ENCODE data around the gene MGAT5B.
"Not testable (repeated sequence)": the region's sequence is repeated elsewhere in the genome, so short reads cannot be mapped to it uniquely, and the experiment has no call there.

The MGAT5B gene

DNA sequence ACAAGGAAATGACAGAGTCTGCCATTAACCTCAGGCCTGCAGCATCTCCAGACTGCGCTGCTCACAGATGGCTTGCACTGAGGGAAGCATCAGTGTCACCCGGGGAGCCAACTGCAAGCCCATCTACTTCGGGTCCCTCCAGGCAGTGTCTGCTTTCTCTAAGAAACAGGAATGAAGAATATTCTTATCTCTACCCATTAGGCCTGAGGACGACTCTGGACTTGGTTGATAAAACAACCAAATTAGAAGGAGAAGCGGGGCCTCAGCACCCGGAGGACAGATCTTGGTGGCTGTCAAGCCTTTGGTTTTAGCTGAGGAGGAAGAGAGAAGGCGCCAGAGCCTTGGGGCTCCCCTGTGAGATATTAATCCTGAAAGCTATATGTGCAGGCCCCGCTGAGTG lies 19.5 kb upstream of the MGAT5B start:
- DNase-seq (ENCODE audit: low spot score): no peak

DNA sequence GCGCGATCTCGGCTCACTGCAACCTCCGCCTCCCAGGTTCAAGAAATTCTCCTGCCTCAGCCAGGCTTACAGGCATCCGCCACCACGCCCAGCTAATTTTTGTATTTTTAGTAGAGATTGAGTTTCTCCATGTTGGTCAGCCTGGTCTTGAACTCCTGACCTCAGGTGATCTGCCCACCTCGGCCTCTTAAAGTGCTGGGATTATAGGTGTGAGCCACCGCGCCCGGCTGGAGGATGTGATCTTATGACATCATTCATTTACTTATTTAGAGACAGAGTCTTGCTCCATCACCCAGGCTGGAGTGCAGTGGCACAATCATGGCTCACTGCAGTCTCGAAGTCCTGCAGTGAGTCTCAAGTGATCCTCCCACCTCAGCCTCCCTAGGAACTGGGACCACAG lies 19.0 kb upstream of the MGAT5B start:
- not testable (repeated sequence) for DNase-seq (ENCODE audit: low spot score)

DNA sequence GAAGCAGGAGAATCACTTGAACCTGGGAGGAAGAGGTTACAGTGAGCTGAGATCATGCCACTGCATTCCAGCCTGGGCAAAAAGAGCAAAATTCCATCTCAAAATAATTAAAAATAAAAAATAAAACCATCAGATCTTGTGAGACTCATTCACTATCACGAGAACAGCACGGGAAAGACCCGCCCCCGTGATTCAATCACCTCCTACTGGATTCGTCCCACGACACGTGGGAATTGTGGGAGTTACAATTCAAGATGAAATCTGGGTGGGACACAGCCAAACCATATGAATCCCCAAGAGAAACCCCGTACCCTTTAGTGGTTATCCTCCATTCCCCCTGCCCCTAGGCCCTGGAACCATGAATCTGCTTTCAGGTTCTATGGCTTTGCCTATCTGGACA lies 15.4 kb upstream of the MGAT5B start:
- DNase-seq (ENCODE audit: low spot score): no peak

DNA sequence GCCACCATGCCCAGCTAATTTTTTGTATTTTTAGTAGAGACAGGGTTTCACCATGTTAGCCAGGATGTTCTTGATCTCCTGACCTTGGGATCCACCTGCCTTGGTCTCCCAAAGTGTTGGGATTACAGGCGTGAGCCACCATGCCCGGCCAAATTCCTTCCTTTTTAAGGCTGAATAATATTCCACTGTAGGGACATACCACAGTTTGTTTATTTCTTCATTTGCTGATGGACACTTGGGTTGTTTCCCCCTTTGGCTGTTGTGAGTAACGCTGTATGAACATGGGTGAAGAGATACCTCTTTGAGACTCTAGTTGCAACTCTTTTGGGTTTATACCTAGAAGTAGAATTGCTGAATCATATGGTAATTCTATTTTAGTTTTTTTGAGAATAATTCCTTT lies 13.1 kb upstream of the MGAT5B start:
- no peak for DNase-seq (ENCODE audit: low spot score)

DNA sequence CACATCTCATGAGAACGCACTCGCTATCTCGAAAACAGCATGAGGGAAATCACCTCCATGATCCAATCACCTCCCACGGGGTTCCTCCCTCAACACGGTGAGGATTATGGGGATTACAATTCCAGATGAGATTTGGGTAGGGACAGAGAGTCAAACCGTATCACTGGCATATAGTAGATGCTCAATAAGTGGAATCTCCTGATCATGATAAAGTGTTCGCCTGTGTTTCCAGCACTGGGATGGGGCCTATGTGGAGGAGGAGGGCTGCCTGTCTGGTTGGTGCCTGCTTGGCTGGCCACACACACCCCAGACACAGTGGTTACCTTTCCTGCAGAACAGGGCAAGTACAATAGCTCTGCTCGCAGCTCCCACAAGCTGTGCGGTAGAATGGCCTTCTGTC lies 6.1 kb upstream of the MGAT5B start:
- no peak for DNase-seq (ENCODE audit: low spot score)

DNA sequence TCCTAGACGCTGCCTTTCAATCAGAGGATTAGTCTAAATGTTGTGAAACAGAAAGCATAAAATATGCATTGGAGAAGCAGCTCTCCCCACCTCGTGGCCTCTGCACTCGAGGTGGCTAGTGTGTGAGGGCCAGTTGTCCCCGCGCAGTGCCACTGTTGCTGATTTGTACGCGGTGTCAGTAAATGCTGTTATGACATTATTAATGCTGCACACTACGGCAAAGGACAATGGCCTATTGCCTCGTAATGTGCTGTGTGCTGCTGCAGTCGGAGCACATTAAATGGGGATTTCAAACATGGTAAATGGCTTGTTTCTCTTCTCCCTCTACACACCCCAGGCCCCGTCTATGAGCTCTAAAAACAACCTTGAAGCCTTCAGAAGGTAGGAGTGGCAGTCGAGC lies 5.7 kb upstream of the MGAT5B start:
- DNase-seq (ENCODE audit: low spot score): no peak

DNA sequence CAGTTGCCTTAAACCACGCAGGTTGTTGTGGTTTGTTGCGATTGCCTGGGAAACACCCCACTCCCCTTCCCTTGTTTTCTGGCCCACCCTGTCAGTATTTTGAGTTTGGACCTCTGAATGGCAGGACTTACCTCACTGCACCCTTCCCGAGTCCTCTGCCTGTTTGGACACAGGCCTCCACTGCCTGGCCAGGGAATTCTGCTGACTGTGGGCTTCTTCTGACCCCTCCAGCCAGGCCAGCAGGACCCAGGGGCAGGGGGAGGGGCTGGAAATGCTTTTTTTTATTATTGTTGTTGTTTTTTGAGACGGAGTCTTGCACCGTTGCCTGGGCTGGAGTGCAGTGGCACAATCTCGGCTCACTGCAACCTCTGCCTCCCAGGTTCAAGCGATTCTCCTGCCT lies 4.2 kb upstream of the MGAT5B start:
- no peak for DNase-seq (ENCODE audit: low spot score)

DNA sequence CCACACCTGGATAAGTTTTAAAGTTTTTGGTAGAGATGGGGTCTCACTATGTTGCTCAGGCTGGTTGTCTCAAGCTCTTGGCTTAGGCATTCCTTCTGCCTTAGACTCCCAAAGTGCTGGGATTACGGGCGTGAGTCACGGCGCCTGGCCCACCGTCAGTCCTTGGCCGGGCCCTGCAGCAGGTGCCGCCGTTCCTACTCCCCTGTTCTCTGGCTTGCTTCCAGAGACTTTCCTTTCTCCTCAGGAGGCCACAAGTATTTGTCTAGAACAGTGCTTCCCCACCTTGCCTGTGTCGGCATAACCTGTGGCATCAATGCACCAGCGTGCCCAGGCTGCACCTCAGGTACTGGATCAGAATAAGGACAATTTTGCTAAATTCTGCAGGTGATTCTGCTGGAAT lies 3.0 kb upstream of the MGAT5B start:
- no peak for DNase-seq (ENCODE audit: low spot score)

DNA sequence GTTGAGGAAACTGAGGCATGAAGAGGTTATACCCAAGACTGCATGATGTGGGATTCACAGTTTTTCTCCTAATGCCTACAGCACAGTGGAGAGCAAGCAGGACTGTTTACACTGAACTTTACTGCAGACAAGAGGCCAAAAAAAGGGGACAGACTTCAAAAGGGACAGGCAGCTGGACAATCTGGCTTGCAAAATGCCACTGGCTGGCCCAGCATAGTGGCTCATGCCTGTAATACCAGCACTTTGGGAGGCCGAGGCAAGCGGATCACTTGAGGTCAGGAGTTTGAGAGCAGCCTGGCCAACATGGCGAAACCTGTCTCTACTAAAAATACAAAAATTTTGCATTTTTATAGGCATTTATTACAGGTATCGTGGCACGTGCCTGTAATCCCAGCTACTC lies 2.0 kb upstream of the MGAT5B start:
- no peak for DNase-seq (ENCODE audit: low spot score)

DNA sequence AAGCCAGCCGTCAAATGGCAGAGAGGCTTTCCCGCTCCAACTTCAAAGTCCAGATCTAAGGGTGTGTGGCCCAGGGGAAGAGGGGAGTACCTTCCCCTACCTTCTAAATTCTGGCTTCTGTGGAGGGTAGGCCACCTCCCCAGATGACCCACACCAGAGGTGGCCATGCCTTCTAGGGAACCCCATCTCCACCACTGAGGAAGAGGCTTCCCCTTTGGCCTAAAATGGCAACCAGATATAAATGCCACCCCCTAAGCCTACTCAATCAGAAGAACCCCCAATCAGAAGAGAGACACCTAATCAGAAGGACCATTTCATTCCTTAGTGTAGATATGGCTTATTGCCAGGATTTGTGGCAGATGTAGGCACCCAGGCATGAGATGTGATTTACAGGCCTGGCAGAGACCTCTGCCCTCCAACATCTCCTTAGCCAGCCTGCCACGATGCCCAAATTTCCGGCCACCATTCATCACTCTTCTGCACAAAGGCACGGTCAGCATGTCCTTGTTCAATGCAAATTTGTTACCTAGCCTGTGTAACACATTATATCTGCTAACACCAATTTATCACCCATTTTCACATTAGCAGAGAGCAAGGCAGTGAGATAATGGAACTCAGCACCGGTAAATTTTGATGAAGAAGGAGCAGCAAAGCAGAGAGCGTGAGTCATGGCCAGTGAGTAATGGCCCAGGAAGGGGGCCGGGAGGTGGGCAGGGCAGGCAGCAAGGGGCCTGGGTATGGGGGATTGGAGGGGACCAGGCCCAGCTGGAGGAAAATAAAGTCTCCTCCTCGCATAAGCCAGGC lies 1.2 kb upstream of the MGAT5B start:
- no peak for DNase-seq (ENCODE audit: low spot score)

DNA sequence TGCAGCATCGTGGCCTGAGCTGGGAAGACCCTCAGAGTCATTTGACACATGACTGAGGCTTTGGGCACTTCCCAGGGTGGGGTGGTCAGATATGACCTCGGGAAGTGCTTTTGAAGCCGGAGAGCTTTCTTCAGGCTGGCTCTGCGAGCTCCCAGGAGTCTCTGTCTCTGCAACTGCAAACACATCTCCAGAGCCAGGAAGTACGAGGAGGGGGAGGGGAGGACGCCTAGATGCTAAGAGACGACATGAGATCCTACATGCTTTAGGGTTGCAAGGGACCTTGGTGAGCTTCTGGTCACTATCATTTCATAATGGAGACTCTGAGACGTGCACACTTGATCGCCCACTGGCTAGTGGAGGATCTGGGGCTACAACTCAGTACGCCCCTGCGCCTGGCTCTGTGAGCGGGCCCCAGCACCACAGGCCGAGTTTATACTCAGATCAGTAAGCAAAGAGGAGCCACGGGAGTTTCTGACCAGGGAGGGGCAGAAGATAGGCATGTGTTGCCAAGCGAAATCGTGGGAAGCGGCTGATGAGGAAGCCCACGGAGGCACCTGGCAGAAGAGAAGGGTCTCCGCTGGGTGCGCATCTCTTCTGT lies 527 bp upstream of the MGAT5B start:
- no peak for DNase-seq (ENCODE audit: low spot score)

DNA sequence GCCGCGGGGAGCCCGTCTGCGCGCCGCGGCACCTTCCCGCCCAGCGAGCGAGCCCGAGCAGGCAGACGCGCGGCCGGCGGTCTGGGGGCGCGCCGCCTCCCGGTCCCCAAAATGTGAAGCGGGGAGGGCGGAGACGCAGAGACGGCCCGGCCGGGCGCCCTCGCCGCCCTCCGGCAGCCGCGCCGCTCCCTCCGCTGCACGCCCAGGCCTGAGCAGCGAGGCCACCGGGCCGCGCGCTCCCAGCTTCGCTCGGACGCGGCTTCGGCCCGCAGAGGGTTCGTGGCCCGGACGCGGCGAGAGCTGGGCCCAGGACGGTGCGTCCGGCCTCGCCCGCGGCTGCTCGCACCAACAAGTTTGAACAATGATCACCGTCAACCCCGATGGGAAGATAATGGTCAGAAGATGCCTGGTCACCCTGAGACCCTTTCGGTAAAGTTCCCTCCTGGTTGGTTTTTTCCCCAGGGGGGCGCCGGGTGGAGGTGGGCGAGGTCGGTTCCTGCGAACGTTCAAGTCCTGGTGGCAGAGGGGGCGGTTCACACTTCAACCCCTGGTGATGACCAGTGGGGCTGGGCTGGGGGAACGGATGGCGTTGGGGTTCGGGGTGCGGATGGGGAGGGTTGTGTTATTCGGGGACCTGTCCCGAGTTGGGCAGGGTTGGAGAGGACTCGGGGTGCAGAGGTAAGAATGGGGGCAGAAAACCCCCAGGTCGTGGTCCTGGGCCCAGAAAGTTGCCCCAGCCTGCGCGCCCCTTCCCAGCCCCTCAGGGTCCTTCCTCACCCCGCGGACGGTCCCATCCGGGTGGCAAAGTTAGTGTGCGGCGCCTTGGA lies 678 bp downstream of the MGAT5B start:
- DNase-seq (ENCODE audit: low spot score): no peak

DNA sequence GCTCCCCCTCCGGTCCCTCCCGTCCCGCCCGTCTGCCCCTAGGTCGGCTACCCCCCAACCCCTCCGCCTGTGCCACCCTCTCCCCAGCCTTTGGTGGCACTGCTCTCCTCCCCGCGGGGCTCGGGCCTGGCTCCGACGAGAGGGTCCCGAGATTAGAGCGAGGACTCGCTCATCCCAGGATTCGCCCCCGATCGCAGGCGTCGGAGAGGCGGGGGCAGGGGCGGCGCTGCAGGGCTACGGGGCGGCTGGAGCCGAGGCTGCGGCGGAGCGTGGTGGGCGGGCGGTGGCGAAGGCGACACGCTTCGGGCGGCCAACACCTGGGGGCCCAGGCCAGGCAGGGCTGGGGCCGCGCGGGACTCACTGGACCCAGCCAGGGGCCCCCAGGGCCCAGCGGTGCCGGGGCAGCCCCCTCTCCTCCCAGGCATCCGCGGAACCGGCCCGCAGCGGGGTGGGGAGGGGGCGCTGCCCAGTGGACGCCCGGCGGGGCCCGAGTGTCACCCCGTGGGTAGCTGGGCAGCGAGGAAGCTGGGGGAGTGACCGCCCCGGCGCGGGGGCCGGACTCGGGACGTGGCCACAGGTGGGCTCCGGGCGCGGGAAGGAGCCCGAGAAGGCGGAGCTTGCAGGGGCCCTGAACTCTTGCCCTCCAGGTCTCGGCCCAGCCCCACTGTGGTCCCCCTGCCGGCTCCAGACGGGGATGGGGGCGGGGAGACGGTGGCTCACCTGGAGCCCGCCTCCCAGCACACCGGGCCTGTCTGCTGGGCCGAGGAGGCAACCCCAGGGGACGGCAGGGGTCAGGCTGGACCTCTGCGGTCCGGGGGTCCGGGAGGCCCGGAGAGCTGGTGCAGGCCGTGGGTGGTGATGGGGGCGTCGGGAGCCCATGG lies 1.5 kb downstream of the MGAT5B start:
- peak; percentile 65 for DNase-seq (ENCODE audit: low spot score)

DNA sequence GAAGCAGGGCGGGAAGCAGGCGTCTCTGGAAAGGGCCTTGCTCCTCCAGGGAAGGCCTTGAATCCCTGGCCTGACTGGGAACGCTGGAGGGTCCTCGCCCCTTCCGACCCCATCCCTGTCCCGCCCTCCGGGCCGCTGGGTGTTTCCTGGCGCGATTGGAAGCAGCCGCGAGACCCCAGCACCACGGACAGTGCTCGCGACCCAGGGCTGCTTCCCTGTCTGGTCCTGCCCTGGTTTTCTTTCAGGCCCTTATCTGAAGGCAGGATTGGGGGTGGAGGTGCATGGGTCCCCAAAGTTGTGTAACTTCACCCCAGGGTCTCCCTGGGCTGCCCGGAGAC lies 2.1 kb downstream of the MGAT5B start:
- DNase-seq (ENCODE audit: low spot score): peak; percentile 80

DNA sequence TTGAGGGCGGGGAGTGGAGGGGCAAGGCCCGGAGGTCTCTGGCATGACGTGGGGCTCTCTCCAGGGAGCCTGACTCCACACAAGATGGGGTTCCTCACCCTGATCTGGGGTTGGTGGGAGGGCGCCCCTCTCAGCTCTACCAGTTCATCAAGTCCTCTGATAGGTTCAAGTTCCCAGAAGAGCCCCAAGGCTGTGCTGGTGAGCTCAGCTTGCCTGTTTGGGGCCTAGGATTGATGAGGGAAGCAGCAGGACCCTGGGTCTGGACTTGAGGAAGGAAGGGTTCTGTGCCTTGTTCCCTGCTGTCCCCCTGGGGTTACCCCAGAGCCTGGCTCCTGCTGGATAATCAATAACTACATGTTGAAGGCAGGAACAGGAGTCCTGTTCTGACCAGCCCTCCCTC lies 3.5 kb downstream of the MGAT5B start:
- no peak for DNase-seq (ENCODE audit: low spot score)

DNA sequence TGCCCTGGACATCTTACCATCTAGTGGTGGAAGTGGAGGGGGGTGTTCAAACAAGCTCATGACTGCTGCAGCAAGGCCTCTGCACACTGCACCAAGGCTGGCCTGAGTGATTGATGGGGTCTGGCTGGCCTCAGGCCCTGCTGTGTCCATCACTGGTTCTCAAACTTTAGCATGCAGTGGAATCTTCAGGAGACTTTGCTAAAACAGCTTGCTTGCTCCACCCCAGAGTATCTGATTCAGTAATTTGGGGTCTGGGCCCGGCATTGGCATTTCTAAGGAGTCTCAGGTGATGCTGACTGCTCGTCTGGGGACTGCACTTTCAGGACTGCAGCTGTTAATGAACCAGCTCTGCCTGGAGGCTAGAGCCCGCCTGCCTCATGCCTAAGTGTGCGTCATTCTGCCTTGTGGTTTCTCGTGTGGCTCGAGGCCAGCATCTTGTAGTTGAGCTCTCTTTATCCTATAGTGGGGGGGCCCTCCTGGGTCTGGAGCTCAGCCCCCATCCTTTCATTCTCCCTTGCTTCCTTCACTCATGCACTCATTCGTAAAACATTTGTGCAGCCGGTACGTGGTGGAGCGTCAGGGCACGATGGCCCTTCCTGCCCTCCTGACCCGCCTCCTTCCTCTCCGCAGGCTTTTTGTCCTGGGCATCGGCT lies 4.1 kb downstream of the MGAT5B start:
- DNase-seq (ENCODE audit: low spot score): no peak

DNA sequence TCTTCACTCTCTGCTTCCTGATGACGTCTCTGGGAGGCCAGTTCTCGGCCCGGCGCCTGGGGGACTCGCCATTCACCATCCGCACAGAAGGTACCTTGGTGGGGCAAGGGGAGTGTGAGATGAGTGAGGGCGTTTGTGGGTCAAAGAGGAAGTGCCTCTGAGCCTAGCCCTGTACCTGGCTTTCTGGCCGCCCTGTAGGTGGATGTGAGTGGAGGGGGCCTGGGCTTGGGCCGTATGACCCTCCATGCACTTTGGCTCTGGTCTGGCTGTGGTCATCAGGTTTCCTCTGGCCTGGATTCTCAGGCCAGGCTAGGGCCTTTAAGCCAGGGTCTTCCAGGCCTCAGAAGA lies 4.6 kb downstream of the MGAT5B start:
- DNase-seq (ENCODE audit: low spot score): no peak

DNA sequence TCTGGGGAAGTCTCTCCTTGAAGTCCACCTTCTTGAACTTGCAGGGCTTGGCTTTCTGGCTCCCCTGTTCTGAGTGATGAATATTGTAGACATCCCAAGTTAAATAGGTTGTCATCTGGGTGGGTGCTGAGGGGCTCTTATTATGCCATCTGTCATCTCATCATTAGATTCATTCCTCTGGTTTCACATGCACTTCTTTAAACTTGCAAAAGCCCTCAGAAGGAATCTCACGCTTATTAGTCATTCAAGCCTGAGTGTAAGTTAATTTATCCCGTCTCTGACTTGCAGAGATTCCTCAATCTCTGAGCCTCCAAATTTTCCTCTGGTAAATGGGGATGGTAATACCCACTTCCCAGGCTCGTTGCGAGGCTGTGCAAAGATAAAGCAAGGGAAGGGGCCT lies 5.7 kb downstream of the MGAT5B start:
- no peak for DNase-seq (ENCODE audit: low spot score)

DNA sequence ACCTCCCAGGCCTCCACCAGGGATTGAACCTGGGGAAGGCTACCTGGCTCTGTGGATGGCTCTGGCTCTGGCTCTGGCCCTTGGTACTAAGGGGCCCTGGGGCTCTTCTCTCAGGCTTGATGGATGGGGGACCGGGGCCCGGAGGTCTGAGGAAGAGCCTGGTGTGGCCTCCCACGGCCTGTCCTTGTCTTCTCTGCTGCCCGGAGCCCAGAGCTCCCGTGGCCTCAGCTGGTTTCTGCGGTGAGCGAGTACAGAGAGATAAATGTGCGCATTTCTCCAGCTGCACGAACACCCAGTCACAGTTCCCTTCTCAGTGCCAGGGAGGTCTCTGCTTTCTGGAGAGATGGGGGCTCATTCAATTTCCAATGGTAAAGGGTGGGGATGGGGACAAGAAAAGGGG lies 9.2 kb downstream of the MGAT5B start:
- DNase-seq (ENCODE audit: low spot score): no peak

DNA sequence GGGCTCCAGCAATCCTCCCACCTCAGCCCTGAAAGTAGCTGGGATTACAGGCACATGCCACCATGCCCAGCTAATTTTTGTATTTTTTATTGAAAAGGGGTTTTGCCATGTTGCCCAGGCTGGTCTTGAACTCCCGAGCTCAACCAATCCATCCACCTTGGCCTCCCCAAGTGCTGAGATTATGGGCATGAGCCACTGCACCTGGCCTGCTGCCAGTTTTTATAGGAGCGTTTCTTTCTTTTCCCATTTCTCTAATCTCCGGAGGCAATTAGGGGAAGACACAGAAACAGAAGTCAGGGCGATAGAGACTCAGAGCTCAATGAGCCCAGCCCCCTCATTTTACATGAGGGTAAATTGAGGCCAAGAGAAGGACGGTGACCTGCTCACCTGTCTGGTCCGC lies 10.4 kb downstream of the MGAT5B start:
- no peak for DNase-seq (ENCODE audit: low spot score)

DNA sequence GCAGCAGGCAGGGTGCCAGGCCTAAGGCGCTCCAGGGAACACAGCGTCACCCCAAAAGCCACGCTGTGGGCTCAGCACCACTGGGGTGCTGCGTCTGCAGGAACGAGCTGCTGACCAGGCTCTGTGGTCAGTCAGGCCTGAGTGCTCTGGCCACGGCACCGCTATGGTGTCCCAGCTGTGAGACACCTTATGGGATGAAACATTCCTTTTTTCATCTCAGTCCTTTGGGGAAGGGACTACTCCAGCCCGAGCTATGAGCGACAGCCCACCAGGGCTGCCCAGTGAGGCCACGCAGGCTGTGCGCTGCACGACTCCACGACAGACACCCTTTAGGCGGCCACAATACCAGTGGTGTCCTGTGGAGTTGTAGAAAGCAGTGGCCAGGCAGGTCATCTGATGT lies 11.1 kb downstream of the MGAT5B start:
- no peak for DNase-seq (ENCODE audit: low spot score)

DNA sequence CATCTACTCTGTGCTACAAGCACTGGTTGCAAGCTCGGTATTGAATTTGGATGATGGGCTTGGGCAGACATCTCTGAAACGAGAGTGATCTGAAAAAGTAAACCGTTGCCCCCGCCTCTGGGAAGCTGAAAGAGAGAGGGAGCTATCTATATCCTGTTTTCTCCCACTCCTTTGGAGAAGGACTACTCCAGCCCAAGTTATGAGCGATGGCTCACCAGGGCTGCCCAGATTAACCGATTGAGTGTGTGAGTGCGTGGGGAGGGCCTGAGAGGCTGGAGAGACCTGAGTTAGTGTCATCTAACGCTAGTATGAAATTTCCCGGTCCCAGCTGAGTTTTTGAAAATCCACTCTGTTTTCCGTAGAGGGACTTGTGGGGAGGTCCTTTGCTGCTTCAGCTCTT lies 11.5 kb downstream of the MGAT5B start:
- DNase-seq (ENCODE audit: low spot score): no peak
